ENCODE results near the gene PXYLP1.

- TF ChIP-seq CTCF (IDR thresholded peaks at IDR 0.05 in 4 of 5, conservative IDR thresholded peaks at IDR 0.05 in 1 of 5) (no peak), POLR2A (IDR thresholded peaks at IDR 0.05) (no peak)
These were observed 105.9 kb downstream of the PXYLP1 start for GRCh38 chr3:141337523-141337854.
